Measurements from ENCODE around the gene SDSL. TPM values are rescaled to one million over a fixed set of nuclear protein-coding genes. Genes with fewer than 3 reads are reported as not detected.

Gene SDSL
- total RNA-seq, 1 donor from 2014 or later: 11.8 TPM

DNA sequence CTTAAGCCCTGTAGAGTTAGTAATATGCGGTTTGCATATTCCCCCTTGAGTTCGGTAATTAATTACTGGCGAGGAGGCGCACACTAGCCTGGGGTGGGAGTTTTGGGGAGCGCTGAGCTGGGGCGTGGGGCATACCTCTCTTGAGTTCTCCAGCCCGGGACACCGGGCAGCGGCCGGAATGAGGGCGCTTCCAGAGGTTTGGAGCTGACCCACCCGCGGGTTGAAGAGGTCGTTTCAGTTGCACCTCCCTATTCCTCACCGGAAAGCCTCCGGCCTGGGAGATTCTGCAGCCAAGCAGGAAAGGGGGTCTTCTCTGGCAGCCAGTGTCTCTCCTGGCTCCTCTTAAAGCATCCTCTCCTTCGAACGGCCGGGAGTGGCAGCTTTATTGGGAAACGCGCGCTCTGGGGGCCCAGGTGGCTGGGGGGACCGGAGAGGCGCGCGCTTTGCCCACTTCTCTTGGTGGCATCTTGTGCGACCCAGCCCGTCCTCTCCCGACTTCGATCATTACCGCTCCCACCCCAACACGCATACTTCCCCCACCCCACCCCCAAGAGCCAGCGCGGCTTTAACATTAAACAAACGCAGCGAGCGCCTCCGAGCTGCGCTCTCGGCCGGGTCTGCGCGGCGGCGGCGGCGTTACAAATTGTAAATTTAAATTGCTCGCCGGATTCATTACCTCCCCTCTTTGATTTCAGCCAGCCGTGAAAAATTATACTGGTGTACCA, 53.4 kb downstream of the SDSL start:
- H3K4me3 ChIP-seq (ENCODE audit: low read depth, low read length): no peak overlapping the region
- TF ChIP-seq, protein P1, sequence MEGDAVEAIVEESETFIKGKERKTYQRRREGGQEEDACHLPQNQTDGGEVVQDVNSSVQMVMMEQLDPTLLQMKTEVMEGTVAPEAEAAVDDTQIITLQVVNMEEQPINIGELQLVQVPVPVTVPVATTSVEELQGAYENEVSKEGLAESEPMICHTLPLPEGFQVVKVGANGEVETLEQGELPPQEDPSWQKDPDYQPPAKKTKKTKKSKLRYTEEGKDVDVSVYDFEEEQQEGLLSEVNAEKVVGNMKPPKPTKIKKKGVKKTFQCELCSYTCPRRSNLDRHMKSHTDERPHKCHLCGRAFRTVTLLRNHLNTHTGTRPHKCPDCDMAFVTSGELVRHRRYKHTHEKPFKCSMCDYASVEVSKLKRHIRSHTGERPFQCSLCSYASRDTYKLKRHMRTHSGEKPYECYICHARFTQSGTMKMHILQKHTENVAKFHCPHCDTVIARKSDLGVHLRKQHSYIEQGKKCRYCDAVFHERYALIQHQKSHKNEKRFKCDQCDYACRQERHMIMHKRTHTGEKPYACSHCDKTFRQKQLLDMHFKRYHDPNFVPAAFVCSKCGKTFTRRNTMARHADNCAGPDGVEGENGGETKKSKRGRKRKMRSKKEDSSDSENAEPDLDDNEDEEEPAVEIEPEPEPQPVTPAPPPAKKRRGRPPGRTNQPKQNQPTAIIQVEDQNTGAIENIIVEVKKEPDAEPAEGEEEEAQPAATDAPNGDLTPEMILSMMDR (conservative IDR thresholded peaks at IDR 0.05; ENCODE audit: low read depth, low read length): no peak

DNA sequence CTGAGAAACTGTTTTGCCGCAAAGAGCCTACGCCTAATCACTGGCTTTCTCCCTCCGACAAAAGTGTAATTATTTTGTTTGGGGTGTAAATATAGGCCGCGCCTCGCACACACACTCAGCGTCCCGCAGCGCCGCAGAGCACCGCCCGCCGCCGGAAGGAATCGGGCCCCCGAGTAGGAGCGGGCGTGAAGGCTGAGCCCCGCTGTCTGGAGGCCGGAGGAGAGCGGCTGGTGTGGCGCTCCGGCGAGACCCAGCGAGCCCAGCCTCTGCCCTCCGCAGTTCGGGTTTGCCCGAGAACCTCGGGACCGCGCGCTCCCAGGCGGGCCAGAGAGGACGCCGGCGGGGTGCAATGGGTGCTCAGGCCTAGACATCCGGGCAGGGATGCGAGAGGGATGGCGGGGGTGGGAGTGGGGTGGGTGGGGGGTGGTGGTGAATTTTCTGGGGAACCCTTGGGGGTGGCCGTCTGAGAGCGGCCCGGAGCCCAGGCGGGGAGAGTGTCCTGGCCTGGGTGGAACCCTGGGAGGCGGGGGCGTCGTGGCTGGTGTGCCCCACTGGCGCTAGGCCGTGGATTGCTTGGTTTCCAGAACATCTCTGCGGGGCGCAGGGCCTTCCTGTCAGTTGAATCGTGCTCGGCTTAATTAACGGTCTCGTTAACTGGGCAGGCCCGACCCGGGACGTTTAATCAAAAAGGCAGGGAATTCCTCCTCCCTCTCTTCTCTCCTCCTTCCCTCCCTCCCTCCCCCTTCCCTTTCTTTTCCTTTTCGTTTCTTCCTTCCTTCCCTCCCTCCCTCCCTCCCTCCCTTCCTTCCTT, 54.2 kb downstream of the SDSL start:
- TF ChIP-seq, protein P1 (conservative IDR thresholded peaks at IDR 0.05; ENCODE audit: low read depth, low read length): no peak
- DNase-seq (ENCODE audit: low read depth): no peak
- no peak overlapping the region for H3K4me3 ChIP-seq (ENCODE audit: low read depth, low read length)

More for the DNA sequence above, 53.4 kb downstream of the SDSL start:
- no peak for DNase-seq (ENCODE audit: low read depth)

DNA sequence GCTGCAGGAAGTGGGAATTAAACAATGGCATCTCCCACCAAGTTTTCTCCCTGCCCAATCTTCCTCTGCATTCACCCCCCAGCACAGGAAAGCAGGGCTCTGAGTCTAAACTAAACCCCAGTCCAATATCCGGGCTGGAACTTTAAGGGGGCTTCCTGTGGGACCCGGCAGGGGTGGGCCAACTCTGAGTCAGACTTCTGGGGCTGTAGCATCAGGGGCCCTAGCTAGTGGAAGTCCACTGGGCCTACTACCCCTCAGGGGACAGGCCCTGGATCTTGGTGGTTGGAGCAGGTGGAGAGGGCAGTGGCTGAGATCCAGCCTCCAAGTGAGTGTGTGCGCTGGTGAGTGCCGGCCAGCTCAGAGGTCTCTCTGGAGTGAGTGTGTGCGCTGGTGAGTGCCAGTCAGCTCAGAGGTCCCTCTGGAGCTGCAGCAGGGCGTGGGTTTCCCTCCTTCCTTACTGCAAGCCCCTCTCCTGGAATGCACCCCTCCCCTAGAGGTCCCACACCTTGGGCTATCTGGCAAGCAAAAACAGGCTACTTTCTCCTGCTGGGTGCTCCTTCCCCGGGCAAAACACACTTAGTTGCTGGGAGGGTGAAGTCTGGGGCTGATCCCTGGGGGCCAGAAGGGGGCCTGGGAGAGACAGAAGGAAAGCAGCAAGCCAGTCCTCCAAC, 55.1 kb downstream of the SDSL start:
- TF ChIP-seq, protein P1 (conservative IDR thresholded peaks at IDR 0.05; ENCODE audit: low read depth, low read length): no peak
- no peak overlapping the region for H3K4me3 ChIP-seq (ENCODE audit: low read depth, low read length)
- DNase-seq (ENCODE audit: low read depth): no peak

DNA sequence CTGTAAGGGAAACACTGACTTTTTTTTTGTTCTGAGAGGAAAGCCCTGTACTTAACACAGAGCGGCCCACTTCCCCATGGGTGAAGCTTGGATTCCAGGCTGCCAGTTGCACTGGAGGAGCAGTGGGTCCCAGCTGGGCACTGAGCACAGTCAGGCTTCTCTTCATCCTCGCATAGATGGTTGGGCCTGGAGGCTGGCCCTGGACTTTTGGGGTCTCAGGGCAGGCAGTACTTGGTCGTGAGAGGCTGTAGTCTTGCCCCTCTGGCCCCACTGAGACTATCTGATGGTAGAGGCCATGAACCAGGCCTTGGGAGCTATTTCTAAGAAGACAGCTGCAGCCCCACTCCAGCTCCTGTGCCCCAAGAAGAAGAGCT, 55.6 kb downstream of the SDSL start:
- TF ChIP-seq, protein P1 (conservative IDR thresholded peaks at IDR 0.05; ENCODE audit: low read depth, low read length): no peak
- no peak for DNase-seq (ENCODE audit: low read depth)
- H3K4me3 ChIP-seq (ENCODE audit: low read depth, low read length): no peak overlapping the region

DNA sequence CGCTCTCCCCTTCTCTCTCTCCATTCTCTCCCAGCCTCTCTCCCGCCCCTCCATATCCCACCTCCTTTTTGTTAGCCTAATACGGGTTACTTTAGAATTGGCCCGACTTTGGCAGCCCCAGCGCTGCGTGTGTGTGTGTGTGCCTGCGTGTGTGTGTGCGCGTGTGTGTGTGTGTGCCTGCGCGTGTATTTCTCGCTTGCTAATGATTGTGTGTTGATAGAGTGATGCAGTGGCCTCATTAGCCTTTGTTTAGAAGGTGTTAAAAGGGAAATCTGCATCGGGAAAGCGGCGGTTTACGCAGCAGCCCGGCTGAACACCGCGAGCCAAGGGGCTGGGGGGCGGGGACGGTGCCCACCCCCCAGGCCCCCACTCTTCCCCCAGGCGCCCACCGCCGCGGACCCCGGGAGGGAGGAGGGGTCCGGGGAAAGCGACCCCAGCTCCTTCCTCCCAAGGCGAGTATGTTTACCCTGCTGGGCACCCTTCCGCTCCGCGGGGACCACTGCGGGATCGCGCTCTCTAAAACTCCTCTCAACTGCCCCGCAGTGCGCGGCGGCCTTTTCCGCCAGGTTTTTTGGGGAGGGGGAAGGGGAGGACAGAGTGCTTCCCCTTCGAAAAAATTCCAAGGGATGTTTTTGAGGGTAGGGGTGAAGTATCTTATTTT, 56.3 kb downstream of the SDSL start:
- TF ChIP-seq, protein P1 (conservative IDR thresholded peaks at IDR 0.05; ENCODE audit: low read depth, low read length): no peak
- DNase-seq (ENCODE audit: low read depth): no peak
- no peak overlapping the region for H3K4me3 ChIP-seq (ENCODE audit: low read depth, low read length)

DNA sequence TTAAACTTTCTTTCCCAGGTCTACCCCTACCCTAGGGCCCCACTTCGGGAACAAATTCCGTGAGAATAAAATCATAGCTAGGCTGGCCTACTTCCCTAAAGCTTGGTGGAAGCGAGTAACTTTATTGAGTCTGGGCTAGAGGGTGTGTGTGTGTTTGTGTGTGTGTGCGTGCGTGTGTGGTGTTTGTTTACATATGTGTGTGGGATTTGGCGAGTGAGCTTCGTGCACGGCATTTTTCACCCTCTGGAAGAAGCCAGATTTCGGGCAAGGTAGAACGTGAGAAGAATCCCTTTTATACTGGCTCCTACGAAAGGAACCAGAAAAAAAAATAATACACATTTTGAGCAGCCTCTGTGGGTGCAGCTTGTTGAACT, 57.0 kb downstream of the SDSL start:
- TF ChIP-seq, protein P1 (conservative IDR thresholded peaks at IDR 0.05; ENCODE audit: low read depth, low read length): no peak
- H3K4me3 ChIP-seq (ENCODE audit: low read depth, low read length): no peak overlapping the region
- DNase-seq (ENCODE audit: low read depth): no peak
